IPS-18c (cell line): Measurements from ENCODE around the gene NFIA.

Experiments
- H3K4me3 ChIP-seq: 2 replicates; pipeline ENCODE4 v1.7.0; 2013; ENCODE audit warnings: low read depth, mild to moderate bottlenecking, low read length, moderate library complexity; ENCODE audit not compliant: insufficient read depth
- H3K9me3 ChIP-seq: one replicate; pipeline ENCODE4 v1.6.1; 2013; ENCODE audit warnings: mild to moderate bottlenecking, low read length, moderate library complexity; ENCODE audit not compliant: control insufficient read depth, insufficient read depth

The NFIA gene

GRCh38 chr1:61130338-61131000 lies 48.1 kb downstream of the NFIA start:
- Histone ChIP-seq H3K9me3 (no peaks in the 10 kb centered on the region), H3K4me3 (no peak overlapping the region)

- Histone ChIP-seq H3K4me3 (no peak overlapping the region), H3K9me3 (no peaks in the 10 kb centered on the region)
Measured at GRCh38 chr1:61131248-61131647, 48.9 kb downstream of the NFIA start.

DNA sequence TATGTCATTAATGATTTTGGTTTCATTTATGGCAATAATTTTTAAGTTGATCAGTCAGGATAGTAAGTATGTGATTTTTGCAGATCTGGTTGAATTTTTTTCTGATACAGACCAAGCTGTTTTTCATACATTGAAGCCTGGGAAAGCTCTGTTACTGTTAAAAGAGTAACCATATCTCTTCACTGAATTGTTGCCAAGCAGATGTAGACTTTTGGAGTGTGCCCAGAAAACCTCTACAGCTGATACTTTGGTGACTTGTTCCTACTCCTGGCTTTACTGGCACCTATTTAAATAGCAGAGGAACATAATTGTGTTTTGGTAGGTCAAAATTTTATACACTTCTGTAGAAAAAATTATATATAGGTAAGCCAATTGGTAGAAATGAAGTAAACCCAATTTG lies 49.4 kb downstream of the NFIA start:
- no peak overlapping the region for H3K4me3 ChIP-seq

GRCh38 chr1:61132176-61132638 lies 49.8 kb downstream of the NFIA start:
- Histone ChIP-seq H3K9me3 (no peaks in the 10 kb centered on the region), H3K4me3 (no peak overlapping the region)

More for the DNA sequence above, 49.4 kb downstream of the NFIA start:
- H3K9me3 ChIP-seq: no peaks in the 10 kb centered on the region

DNA sequence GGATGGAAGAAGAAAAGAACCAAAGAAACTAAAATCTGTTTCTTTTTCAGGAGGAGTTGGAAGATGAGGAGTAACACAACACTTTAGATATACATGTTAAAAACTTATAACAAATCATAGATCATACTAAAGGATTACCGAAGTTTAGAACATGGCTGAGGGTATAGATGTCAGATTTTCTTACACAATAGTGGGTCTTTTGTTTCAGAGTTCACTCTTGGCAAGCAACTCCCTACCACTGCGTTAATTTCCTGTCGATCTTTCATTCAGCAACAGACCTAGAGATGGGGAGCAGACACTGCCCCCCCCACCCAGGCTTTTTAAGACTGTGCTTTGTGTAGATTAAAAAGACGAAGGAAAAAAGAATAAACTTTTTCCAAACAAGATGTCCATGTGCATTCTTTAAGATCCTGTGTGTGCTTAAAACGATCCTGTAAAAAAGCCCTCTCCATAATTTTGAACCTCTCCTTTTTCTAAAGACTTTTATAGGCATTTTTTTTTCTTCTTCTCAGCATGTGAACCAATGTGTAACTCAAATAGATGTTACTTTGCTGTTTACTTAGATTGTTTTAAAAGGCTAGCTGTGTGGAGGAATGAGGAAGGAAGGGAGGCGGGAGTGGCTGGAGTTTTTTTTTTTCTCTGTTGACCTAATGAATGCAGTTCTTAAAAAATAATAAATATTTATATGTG lies 50.4 kb downstream of the NFIA start:
- no peak overlapping the region for H3K4me3 ChIP-seq

DNA sequence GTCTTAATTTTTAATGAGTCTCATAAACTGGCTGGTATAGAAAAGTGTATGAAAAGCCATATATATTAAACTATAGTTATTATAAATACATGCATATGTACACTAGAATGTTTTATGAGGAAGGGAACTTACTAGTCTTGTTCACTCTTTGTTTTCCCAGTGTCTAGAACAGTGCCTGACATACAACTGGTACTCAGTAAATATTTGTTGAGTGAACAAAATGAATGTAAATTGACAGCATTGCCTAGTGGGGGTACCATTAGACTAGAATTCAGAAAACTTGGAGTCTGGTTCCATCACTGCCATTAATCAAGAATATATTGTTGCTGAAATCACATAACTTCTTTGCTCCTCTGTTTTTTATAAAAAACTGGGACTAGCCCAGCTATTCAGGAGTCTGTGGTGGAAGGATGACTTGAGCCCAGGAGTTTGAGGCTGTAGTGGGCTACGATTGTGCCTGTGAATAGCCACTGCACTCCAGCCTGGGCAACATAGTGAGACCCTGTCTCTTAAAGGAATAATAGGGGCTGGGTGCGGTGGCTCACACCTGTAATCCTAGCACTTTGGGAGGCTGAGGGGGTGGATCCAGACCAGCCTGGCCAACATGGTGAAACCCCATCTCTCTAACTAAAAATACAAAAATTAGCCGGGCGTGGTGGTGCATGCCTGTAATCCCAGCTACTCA lies 51.1 kb downstream of the NFIA start:
- Histone ChIP-seq H3K4me3 (no peak overlapping the region), H3K9me3 (no peaks in the 10 kb centered on the region)

More for the DNA sequence above, 50.4 kb downstream of the NFIA start:
- no peaks in the 10 kb centered on the region for H3K9me3 ChIP-seq

DNA sequence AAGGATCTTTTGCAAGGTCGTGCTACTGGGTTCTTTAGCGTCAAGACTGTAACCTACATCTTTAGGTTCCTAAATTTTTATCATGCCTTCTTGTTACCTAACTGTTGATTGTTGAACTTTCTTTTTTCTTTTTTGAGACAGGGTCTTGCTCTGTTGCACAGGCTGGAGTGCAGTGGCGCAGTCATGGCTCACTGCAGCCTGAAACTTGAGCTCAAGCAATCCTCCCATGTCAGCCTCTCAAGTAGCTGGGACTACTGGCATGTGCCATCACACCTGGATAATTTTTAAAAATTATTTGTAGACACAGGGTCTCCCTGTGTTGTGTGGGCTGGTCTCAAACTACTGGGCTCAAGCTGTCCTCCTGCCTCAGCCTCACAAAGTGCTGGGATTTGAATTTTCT lies 52.9 kb downstream of the NFIA start:
- H3K4me3 ChIP-seq: no peak overlapping the region
- H3K9me3 ChIP-seq: no peaks in the 10 kb centered on the region

GRCh38 chr1:61138305-61138704 lies 55.9 kb downstream of the NFIA start:
- no peak overlapping the region for H3K4me3 ChIP-seq
- no peaks in the 10 kb centered on the region for H3K9me3 ChIP-seq

DNA sequence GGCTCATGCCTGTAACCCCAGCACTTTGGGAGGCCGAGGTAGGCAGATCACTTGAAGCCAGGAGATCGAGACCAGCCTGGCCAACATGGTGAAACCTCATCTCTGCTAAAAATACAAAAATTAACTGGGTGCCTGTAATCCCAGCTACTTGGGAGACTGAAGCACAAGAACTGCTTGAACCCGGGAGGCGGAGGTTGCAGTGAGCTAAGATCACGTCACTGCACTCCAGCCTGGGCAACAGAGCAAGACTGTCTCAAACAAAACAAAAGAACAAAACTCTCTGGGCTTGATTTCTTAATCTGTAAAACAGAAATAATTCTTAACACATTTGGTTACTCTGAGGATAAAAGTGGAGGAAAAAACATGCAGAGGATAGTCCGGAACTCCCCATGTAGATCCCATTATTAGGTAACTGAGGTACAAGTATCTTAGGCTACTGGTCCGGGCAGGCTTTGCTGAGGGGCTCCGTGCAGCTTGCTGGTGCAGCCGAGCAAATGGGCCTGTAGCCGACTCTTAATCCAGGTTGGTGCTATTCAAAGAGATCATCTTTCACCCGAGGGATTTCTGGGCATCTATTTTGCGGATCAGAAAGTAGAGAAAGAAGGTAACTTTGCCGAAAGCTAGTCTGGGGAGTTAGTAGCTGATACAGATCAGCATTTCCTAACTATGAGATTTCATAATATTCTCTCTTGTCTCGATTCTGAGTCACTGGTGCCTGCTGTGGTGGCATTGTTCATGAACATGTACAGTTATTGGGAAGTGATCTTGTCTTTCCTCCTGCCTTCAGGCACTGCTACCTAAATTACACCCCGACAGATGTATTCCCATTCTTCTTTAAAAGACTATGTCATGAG lies 56.8 kb downstream of the NFIA start:
- Histone ChIP-seq H3K9me3 (no peaks in the 10 kb centered on the region), H3K4me3 (no peak overlapping the region)

GRCh38 chr1:61139775-61140549 lies 57.6 kb downstream of the NFIA start:
- no peak overlapping the region for H3K4me3 ChIP-seq

GRCh38 chr1:61140778-61141177 lies 58.4 kb downstream of the NFIA start:
- Histone ChIP-seq H3K4me3 (no peak overlapping the region), H3K9me3 (no peaks in the 10 kb centered on the region)

More at GRCh38 chr1:61139775-61140549, 57.6 kb downstream of the NFIA start:
- H3K9me3 ChIP-seq: no peaks in the 10 kb centered on the region

DNA sequence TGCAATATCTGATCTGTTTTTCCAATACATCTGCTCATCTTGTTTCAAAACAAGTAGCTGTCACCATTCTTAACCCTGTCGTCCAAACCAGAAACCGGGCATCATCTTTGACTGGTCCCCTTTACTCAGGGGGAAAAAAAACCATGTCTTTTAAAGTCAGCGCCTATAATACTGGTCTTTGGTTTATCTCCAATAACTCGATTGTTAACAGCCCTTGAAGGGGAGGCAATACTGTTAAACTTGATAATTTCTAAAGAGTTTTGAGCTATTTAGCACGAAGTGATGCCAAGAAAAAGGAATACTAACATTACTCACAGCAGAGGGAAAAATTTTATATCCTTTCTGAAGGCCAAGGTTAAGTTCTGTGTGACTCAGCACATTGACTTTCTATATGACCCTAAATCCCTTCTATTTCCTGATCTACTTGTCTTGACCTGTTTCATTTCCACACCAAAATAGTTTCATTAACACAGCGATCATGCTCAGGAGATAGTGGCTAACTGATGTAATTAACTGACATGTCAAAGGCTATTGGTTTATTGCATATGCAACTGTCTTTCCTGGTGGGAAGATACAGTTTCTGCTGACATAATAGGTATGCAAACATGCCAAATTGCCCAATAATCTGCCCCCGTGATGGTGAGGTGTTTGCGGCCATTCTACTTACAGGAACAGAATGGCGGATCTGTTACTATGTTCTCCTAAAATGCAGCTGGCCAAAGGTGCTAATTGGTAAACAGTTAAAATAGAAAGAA lies 59.1 kb downstream of the NFIA start:
- no peak overlapping the region for H3K4me3 ChIP-seq
- H3K9me3 ChIP-seq: no peaks in the 10 kb centered on the region

- Histone ChIP-seq H3K4me3 (no peak overlapping the region), H3K9me3 (no peaks in the 10 kb centered on the region)
Measured at GRCh38 chr1:61142043-61142440, 59.7 kb downstream of the NFIA start.

DNA sequence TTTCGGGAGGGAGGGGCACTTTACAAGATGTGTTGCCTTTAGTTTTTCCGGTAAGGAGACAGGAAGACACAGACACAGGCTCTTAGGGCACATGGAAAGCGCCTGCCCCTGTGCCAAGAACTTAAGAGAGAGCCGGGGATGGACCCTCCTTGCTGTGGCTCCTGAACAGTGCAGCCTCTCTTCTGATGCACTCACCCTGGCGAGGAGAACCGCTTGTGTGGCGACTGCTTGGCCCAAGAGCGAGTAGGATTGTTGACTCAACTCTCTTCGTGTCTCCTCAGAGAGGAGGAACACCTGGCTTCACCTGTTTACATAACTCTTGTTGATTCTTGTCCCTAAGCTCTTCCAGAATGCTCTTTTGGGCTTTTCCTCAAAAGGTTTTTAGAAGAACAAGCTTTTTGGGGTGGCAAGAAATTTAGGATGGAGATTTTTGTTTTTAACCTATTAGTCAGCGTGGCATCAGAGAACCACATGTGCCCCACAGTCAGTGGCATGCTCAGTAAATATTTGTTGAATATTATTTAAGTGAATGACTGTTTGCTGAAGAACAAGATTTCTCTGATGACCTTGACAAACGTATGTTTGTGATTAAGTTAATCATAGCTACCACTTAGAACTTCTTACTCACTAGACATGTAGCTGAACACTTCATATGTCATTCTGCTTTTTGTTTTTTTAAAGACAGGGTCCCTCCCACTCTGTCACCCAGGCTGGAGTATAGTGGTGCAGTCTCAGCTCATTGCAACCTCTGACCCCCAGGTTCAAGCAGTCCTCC lies 60.6 kb downstream of the NFIA start:
- no peak overlapping the region for H3K4me3 ChIP-seq
- H3K9me3 ChIP-seq: no peaks in the 10 kb centered on the region

DNA sequence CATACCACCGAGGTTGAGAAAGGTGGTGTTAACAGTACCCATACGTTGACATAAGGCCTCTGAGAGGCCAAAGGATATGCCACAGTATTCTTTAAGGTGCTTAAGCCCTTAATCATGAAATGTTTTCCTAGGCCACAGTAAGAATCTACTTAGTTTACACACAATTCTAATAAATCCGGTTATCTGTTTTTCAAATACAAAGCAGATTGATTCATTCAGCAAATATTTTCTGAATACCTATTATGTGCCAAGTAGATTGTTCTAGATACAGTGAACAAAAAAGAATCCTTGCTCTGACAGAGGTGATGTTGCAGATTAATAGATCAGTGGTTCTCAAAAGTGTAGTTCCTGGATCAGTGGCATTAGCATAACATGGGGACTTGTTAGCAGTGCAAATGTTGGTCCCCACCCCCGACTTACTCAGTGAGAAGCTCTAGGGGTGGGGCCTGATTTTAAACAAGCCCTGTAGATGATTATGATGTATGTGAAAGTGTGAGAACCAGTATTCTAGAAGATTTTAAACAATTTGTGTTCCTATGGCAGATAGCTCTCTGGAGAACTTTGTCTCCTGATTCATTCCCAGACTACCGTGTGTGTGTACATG lies 61.6 kb downstream of the NFIA start:
- H3K4me3 ChIP-seq: no peak overlapping the region
- H3K9me3 ChIP-seq: no peaks in the 10 kb centered on the region
